ENCODE measurements around the gene RSAD2. TPM values are rescaled to one million over a fixed set of nuclear protein-coding genes. Genes with fewer than 3 reads are reported as not detected.
"Not testable (repeated sequence)": the region's sequence is repeated elsewhere in the genome, so short reads cannot be mapped to it uniquely, and the experiment has no call there.

RSAD2 gene
- total and polyA plus RNA-seq, 4 donors = 2.1 to 13.9 (median 4.8) TPM

- DNase-seq (ENCODE audit: low read depth in 4 of 6, low spot score in 6 of 6) = no peak
- peaks cover 4% of the 10 kb centered on the region for H3K36me3 ChIP-seq (ENCODE audit: control insufficient read depth, insufficient read depth, low read length)
- no peak overlapping the region for H3K4me3 ChIP-seq (ENCODE audit: low read depth, low read length)
- 64% methylated on average over 4 of the region's 4 CpGs for WGBS (ENCODE audit: insufficient coverage)
- no peaks in the 10 kb centered on the region for H3K27me3 ChIP-seq (ENCODE audit: control insufficient read depth, insufficient read depth, low read length)
- H3K27ac ChIP-seq (ENCODE audit: low read depth, low read length) = no peak overlapping the region
- peaks cover 19% of the 10 kb centered on the region for H3K4me1 ChIP-seq (ENCODE audit: control insufficient read depth, insufficient read depth, low read length)
- no peaks in the 10 kb centered on the region for H3K9me3 ChIP-seq (ENCODE audit: control insufficient read depth, insufficient read depth, low read length)
Observed at GRCh38 chr2:6930923-6931647, 53.5 kb downstream of the RSAD2 start.

GRCh38 chr2:6931753-6932152, 54.2 kb downstream of the RSAD2 start:
- Histone ChIP-seq H3K36me3 (ENCODE audit: control insufficient read depth, insufficient read depth, low read length) (peaks cover 4% of the 10 kb centered on the region), H3K9me3 (ENCODE audit: control insufficient read depth, insufficient read depth, low read length) (no peaks in the 10 kb centered on the region), H3K27me3 (ENCODE audit: control insufficient read depth, insufficient read depth, low read length) (no peaks in the 10 kb centered on the region), H3K4me3 (ENCODE audit: low read depth, low read length) (no peak overlapping the region), H3K4me1 (ENCODE audit: control insufficient read depth, insufficient read depth, low read length) (peaks cover 15% of the 10 kb centered on the region), H3K27ac (ENCODE audit: low read depth, low read length) (no peak overlapping the region)
- 50% methylated on average over 1 of the region's 1 CpG for WGBS (ENCODE audit: insufficient coverage)
- no peak for DNase-seq (ENCODE audit: low read depth in 4 of 6, low spot score in 6 of 6)

GRCh38 chr2:6932206-6932605, 54.6 kb downstream of the RSAD2 start:
- no peak for DNase-seq (ENCODE audit: low read depth in 4 of 6, low spot score in 6 of 6)
- H3K27me3 ChIP-seq (ENCODE audit: control insufficient read depth, insufficient read depth, low read length) = no peaks in the 10 kb centered on the region
- H3K4me1 ChIP-seq (ENCODE audit: control insufficient read depth, insufficient read depth, low read length) = peaks cover 17% of the 10 kb centered on the region
- H3K9me3 ChIP-seq (ENCODE audit: control insufficient read depth, insufficient read depth, low read length) = no peaks in the 10 kb centered on the region
- peak overlapping the region; percentile 76 for H3K27ac ChIP-seq (ENCODE audit: low read depth, low read length)
- no peak overlapping the region for H3K4me3 ChIP-seq (ENCODE audit: low read depth, low read length)
- H3K36me3 ChIP-seq (ENCODE audit: control insufficient read depth, insufficient read depth, low read length) = peaks cover 4% of the 10 kb centered on the region
- no CpG with 5 or more reads among the region's 1 CpG for WGBS (ENCODE audit: insufficient coverage)

GRCh38 chr2:6932828-6933227, 55.3 kb downstream of the RSAD2 start:
- Histone ChIP-seq H3K4me3 (ENCODE audit: low read depth, low read length) (peak overlapping the region; percentile 37), H3K4me1 (ENCODE audit: control insufficient read depth, insufficient read depth, low read length) (peaks cover 19% of the 10 kb centered on the region), H3K27ac (ENCODE audit: low read depth, low read length) (peak overlapping the region; percentile 76), H3K36me3 (ENCODE audit: control insufficient read depth, insufficient read depth, low read length) (peaks cover 4% of the 10 kb centered on the region), H3K27me3 (ENCODE audit: control insufficient read depth, insufficient read depth, low read length) (no peaks in the 10 kb centered on the region), H3K9me3 (ENCODE audit: control insufficient read depth, insufficient read depth, low read length) (no peaks in the 10 kb centered on the region)
- WGBS (ENCODE audit: insufficient coverage) = 58% methylated on average over 2 of the region's 7 CpGs
- DNase-seq (ENCODE audit: low read depth in 4 of 6, low spot score in 6 of 6) = peak in 4 of 6 donors; percentile 36 to 79 (median 57)

- Histone ChIP-seq H3K9me3 (ENCODE audit: control insufficient read depth, insufficient read depth, low read length) (no peaks in the 10 kb centered on the region), H3K4me3 (ENCODE audit: low read depth, low read length) (peak overlapping the region; percentile 29), H3K4me1 (ENCODE audit: control insufficient read depth, insufficient read depth, low read length) (peaks cover 12% of the 10 kb centered on the region), H3K27me3 (ENCODE audit: control insufficient read depth, insufficient read depth, low read length) (no peaks in the 10 kb centered on the region), H3K27ac (ENCODE audit: low read depth, low read length) (no peak overlapping the region), H3K36me3 (ENCODE audit: control insufficient read depth, insufficient read depth, low read length) (no peaks in the 10 kb centered on the region)
- WGBS (ENCODE audit: insufficient coverage) = no CpG with 5 or more reads among the region's 3 CpGs
- no peak for DNase-seq (ENCODE audit: low read depth in 4 of 6, low spot score in 6 of 6)
Observed at GRCh38 chr2:6933911-6934310, 56.3 kb downstream of the RSAD2 start.

- no CpG with 5 or more reads among the region's 1 CpG for WGBS (ENCODE audit: insufficient coverage)
- Histone ChIP-seq H3K4me3 (ENCODE audit: low read depth, low read length) (peak overlapping the region; percentile 29), H3K9me3 (ENCODE audit: control insufficient read depth, insufficient read depth, low read length) (no peaks in the 10 kb centered on the region), H3K27me3 (ENCODE audit: control insufficient read depth, insufficient read depth, low read length) (no peaks in the 10 kb centered on the region), H3K4me1 (ENCODE audit: control insufficient read depth, insufficient read depth, low read length) (peaks cover 12% of the 10 kb centered on the region), H3K36me3 (ENCODE audit: control insufficient read depth, insufficient read depth, low read length) (no peaks in the 10 kb centered on the region), H3K27ac (ENCODE audit: low read depth, low read length) (no peak overlapping the region)
- DNase-seq (ENCODE audit: low read depth in 4 of 6, low spot score in 6 of 6) = no peak
Observed at GRCh38 chr2:6934345-6934744, 56.8 kb downstream of the RSAD2 start.

GRCh38 chr2:6934758-6935651, 57.4 kb downstream of the RSAD2 start:
- H3K36me3 ChIP-seq (ENCODE audit: control insufficient read depth, insufficient read depth, low read length) = no peaks in the 10 kb centered on the region
- H3K27ac ChIP-seq (ENCODE audit: low read depth, low read length) = peak overlapping the region; percentile 0
- no peak for DNase-seq (ENCODE audit: low read depth in 4 of 6, low spot score in 6 of 6)
- H3K27me3 ChIP-seq (ENCODE audit: control insufficient read depth, insufficient read depth, low read length) = no peaks in the 10 kb centered on the region
- peak overlapping the region; percentile 29 for H3K4me3 ChIP-seq (ENCODE audit: low read depth, low read length)
- 77% methylated on average over 8 of the region's 11 CpGs for WGBS (ENCODE audit: insufficient coverage)
- H3K9me3 ChIP-seq (ENCODE audit: control insufficient read depth, insufficient read depth, low read length) = no peaks in the 10 kb centered on the region
- H3K4me1 ChIP-seq (ENCODE audit: control insufficient read depth, insufficient read depth, low read length) = peaks cover 12% of the 10 kb centered on the region

- WGBS (ENCODE audit: insufficient coverage) = 56% methylated on average over 4 of the region's 4 CpGs
- H3K4me3 ChIP-seq (ENCODE audit: low read depth, low read length) = not testable (repeated sequence)
Observed at GRCh38 chr2:6935652-6936020, 58.1 kb downstream of the RSAD2 start.

GRCh38 chr2:6937157-6937556, 59.6 kb downstream of the RSAD2 start:
- Histone ChIP-seq H3K27ac (ENCODE audit: low read depth, low read length) (no peak overlapping the region), H3K27me3 (ENCODE audit: control insufficient read depth, insufficient read depth, low read length) (no peaks in the 10 kb centered on the region), H3K4me3 (ENCODE audit: low read depth, low read length) (no peak overlapping the region), H3K4me1 (ENCODE audit: control insufficient read depth, insufficient read depth, low read length) (peaks cover 16% of the 10 kb centered on the region), H3K36me3 (ENCODE audit: control insufficient read depth, insufficient read depth, low read length) (peaks cover 12% of the 10 kb centered on the region), H3K9me3 (ENCODE audit: control insufficient read depth, insufficient read depth, low read length) (no peaks in the 10 kb centered on the region)
- DNase-seq (ENCODE audit: low read depth in 4 of 6, low spot score in 6 of 6) = peak in 1 of 6 donors; percentile 61
- WGBS (ENCODE audit: insufficient coverage) = 38% methylated on average over 2 of the region's 2 CpGs

More at GRCh38 chr2:6935652-6936020, 58.1 kb downstream of the RSAD2 start:
- not testable (repeated sequence) for H3K36me3 ChIP-seq (ENCODE audit: control insufficient read depth, insufficient read depth, low read length); H3K9me3 ChIP-seq (ENCODE audit: control insufficient read depth, insufficient read depth, low read length); H3K27me3 ChIP-seq (ENCODE audit: control insufficient read depth, insufficient read depth, low read length); DNase-seq (ENCODE audit: low read depth in 4 of 6, low spot score in 6 of 6); H3K27ac ChIP-seq (ENCODE audit: low read depth, low read length)
- peaks cover 12% of the 10 kb centered on the region for H3K4me1 ChIP-seq (ENCODE audit: control insufficient read depth, insufficient read depth, low read length)
